Spleen (tissue), 7 donors: ENCODE data around the gene OR10P1.

Experiments used
- POLR2A ChIP-seq, 3 donors: fragments of 450-650 bp; IDR thresholded peaks; one replicate each; pipeline ENCODE4 v1.5.1; 2017; ENCODE audit warnings: antibody characterized with exemption in 3 of 3, mild to moderate bottlenecking in 1 of 3
- POLR2AphosphoS5 ChIP-seq, 3 donors: sonication (generic); formaldehyde crosslinking; IDR thresholded peaks; one replicate each; pipeline ENCODE4 v1.5.1; 2017; ENCODE audit warnings: antibody characterized with exemption in 3 of 3
- TF ChIP-seq, protein P1 (sequence below), 11 experiments: fragments of 200-600 bp in 7 of 11; fragments of 450-650 bp in 4 of 11; sonication (generic) in 4 of 11; IDR thresholded peaks in 8 of 11; conservative IDR thresholded peaks in 3 of 11; 1 replicate in 7 of 11; 2 replicates in 4 of 11; pipeline versions ENCODE4 v1.4.0 to v1.8.0; 2016 to 2021; ENCODE audit warnings: antibody characterized with exemption in 11 of 11, inconsistent platforms in 4 of 11, mild to moderate bottlenecking in 1 of 11
- donor health status: DM: no; HTN: no; CAD: no; lungs with moderate emphysema.
- donor health status: DM: no; HTN: no; CAD: no.
- donor health status: DM: no; HTN: no; CAD: no.

DNA sequence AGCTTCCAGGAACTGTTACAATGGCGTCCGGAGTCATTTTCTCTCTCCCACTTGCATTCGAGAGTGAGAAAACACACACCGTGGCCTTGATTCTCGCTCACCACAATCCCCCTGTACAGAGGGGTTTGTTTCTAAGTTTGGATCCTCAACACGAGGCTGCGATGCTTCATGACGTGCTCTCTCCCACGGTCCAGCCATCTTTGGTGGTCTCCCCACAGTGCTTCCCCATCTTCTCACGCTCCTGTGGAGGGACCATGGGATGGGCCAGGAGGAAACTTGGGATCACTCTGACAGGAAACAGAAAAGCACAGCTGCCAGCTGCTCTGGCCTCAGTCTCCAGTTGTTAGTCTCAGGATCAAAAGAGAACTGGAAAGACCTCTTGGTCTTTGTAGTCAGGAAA is 28.1 kb downstream of the OR10P1 start:
- TF ChIP-seq, protein P1, sequence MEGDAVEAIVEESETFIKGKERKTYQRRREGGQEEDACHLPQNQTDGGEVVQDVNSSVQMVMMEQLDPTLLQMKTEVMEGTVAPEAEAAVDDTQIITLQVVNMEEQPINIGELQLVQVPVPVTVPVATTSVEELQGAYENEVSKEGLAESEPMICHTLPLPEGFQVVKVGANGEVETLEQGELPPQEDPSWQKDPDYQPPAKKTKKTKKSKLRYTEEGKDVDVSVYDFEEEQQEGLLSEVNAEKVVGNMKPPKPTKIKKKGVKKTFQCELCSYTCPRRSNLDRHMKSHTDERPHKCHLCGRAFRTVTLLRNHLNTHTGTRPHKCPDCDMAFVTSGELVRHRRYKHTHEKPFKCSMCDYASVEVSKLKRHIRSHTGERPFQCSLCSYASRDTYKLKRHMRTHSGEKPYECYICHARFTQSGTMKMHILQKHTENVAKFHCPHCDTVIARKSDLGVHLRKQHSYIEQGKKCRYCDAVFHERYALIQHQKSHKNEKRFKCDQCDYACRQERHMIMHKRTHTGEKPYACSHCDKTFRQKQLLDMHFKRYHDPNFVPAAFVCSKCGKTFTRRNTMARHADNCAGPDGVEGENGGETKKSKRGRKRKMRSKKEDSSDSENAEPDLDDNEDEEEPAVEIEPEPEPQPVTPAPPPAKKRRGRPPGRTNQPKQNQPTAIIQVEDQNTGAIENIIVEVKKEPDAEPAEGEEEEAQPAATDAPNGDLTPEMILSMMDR (IDR thresholded peaks at IDR 0.05 in 8 of 11, conservative IDR thresholded peaks at IDR 0.05 in 3 of 11), result no peak
- TF ChIP-seq POLR2A (IDR thresholded peaks at IDR 0.05) (no peak), POLR2AphosphoS5 (IDR thresholded peaks at IDR 0.05) (no peak)
